HG02885 (cell line): ENCODE measurements around the gene UHRF2.
"Not testable (repeated sequence)": the region's sequence is repeated elsewhere in the genome, so short reads cannot be mapped to it uniquely, and the experiment has no call there.

Experiments
- ATAC-seq: cut with Tn5 transposase; IDR thresholded peaks from one replicate; pipeline ENCODE4 v1.9.1; 2021; ENCODE audit warnings: mild to moderate bottlenecking; ENCODE audit not compliant: unreplicated experiment, poor library complexity

The UHRF2 gene

DNA sequence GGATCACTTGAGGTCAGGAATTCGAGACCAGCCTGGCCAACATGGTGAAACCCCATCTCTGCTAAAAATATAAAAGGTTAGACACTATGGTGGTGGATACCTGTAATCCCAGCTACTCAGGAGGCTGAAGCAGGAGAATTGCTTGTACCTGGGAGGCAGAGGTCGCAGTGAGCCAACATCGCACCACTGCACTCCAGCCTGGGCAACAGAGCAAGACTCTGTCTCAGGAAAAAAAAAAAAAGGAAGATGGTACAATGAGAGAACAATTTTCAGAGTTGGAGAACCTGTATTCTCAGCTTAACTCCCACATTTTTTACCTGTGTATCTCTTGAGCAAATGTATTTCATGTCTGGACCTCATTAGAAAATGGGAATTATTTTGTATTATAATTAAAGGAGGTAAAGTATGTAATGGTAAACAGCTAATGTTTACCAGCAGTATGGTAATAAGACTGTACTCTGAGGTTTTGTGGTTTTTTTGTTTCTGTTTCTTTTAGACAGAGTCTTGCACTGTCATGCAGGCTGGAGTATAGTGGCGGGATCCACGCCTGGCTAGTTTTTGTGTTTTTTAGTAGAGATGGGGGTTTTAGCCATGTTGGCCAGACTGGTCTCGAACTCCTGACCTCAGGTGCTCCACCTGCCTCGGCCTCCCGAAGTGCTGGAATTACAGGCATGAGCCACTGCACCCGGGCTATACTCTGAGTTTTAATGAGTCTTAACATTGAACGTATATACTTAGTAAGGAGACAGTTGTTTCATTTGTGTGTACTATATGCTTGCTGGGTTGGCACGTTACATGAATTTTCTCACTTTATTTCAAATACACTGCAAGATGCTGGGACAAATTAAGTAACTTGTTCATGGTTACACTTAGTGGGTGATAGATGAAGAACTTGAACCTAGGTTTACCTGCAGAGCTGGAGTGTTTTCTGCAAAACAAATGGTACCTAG is 16.2 kb downstream of the UHRF2 start:
- peak; percentile 97 for ATAC-seq

DNA sequence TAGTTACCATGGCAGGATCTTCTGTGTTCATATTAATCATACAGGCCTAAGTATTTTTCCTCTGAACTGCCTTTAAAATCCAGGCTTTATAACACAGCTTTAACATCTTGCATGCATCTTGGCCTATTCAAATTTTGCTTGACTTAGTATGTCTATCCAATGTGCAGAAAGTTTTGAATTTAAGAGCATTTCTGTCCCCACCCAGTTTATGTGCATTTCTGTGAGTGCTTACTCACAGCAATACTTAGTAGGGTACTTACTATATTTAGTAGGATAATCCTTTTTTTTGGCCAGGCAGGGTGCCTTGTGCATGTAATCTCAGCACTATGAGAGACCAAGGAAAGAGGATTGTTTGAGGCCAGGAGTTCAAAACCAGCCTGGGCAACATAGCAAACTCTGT is 18.0 kb downstream of the UHRF2 start:
- ATAC-seq, result no peak

DNA sequence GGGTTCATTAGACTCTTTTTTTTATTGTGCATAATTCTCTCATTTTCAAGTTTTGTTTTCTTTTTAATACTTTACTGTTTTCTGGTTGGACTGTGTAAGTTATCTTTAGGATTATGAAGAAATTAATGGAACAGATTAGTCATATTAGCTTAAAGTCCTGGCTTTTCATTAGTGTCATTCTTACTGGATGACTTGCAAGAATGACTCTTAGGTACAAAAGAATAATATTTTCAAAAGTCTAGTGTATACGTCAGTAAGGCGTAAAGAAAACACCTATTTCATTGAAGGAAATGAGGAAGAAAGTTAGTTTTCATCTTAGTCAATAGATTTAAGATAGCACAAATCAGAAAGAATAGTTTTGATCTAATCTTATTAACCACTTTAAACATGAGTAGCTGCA is 20.4 kb downstream of the UHRF2 start:
- no peak for ATAC-seq

DNA sequence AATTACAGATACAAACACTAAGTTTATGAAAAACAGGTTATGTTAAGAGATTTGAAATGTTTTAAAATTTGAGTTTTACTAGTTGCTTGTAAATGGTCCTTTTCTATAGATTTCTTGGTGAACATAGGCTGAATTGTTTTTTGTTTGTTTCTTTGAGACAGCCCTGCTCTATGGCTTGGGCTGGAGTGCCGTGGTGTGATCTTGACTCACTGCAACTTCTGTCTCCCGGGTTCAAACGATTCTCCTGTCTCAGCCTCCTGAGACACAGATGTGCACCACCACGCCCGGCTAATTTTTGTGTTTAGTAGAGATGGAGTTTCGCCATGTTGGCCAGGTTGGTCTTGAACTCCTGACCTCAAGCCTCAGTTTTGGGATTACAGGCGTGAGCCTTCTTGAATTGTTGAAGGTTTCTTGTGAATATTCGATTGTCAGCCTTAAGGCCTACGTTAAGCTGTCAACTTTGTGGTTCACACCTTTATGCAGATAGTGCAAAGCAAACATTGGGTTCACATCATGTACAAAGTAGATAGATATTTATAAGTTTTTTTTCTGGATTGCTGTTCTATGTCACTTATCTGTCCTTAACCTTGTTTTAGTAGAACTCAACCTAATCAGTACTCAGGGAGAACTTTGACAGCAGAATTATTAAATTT is 26.2 kb downstream of the UHRF2 start:
- ATAC-seq, result no peak

DNA sequence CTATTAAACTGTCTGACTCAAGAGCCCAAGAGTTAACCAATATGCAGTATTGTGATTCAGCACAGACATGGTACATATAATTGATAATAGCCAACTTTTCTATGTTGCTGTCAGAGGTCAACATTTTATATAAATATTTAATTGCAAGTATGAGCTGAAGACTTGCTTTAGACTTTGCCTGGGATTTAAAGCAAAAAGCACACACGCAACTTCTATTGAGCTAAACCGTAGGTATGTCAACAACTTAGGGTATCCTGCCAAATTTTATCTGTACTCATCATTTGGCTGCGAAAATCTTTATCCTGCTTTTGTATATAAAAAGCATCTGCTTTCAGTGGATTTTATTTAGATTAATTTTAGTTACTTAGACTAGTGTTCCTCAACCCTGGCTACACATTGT is 27.4 kb downstream of the UHRF2 start:
- no peak for ATAC-seq

DNA sequence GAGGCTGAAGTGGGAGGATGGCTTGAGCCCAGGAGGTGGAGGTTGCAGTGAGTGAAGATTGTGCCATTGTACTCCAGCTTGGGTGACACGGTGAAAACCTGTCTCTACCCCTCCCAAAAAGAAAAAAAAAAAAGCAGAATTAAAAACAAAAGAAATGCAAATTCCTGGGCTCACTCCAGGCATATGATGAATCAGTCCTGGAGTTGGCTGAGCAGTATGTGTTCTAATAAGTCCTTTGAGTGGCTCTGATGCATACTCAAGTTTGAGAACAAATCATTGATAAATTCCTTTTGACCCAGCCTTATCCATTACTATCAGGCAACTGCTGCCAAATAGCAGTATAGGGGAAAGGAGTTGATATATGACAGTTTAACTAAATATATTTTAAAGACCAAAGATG is 28.3 kb downstream of the UHRF2 start:
- ATAC-seq, result no peak

DNA sequence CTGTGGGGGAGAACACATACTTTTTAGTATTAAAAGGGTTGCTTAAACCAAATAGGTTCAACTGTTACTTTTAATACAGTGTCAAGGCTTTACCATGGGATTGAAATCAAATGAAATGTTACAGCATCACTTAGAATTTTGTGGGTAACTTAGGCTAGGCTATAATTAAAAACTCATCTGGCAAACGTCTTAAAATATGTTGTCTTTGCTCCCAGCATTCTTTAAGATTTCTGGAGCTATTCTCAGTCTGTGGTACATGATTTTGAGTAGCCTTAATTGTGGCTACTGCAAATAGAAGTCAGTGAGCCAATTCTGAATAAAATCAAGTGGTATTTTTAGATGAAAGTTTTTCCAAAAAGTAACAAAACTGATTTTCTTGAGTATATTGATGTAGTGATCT is 30.7 kb downstream of the UHRF2 start:
- no peak for ATAC-seq

DNA sequence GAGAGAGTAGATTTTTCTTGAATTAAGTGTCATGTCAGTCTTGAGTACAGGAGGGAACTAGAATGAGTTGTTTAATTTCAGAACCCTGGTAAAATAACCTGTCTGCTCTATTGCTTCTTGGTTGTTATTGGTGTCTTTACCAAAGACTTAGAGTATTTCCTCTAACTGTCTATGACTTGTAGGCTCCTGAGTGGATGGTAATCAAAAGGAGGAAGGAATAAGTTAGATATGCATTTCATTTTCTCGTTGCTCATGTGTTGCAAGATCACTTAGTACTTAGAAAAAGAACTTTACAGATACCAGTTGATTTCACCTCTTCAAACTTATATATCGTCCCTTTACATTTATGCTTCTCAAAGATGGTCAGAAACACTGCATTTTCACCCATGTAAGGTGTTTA is 31.1 kb downstream of the UHRF2 start:
- ATAC-seq, result no peak

DNA sequence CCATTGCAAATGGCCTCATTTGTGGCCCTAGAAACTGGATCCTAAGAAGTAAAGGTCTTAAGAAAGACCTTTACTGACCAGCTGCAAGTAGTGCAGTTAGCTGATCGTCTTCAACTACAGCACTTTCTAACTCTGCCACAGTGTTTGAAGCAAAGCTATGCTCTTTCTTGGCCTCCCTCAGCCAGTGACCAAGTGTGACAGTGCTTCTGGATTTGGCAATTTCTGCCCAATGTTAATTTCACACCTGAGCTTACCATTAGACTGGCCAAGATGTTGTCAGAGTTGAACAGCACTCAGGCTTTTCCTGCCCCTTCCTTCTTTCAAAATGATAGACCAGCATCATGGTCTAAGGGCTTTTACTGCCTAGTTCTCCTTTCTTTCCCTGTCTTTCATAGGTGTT is 36.1 kb downstream of the UHRF2 start:
- no peak for ATAC-seq

DNA sequence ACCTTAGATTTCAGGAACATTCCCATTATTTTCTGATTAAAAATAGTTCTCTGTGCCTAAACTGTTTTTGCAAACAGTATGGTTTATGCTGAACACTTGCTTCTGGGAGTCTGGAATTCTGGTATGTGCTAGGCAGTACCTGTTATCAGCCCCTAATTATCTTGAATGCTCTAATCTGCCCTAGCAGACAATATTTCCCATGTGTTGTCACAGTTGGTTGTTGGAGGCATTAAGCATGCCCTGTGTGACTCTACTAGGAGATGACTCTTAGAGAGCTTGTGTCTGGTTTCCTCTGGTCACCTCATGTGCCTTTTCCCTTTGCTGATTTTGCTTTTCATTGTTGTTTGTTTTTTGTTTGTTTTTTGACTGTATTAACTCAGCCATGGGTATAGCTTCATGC is 36.6 kb downstream of the UHRF2 start:
- ATAC-seq, result no peak

DNA sequence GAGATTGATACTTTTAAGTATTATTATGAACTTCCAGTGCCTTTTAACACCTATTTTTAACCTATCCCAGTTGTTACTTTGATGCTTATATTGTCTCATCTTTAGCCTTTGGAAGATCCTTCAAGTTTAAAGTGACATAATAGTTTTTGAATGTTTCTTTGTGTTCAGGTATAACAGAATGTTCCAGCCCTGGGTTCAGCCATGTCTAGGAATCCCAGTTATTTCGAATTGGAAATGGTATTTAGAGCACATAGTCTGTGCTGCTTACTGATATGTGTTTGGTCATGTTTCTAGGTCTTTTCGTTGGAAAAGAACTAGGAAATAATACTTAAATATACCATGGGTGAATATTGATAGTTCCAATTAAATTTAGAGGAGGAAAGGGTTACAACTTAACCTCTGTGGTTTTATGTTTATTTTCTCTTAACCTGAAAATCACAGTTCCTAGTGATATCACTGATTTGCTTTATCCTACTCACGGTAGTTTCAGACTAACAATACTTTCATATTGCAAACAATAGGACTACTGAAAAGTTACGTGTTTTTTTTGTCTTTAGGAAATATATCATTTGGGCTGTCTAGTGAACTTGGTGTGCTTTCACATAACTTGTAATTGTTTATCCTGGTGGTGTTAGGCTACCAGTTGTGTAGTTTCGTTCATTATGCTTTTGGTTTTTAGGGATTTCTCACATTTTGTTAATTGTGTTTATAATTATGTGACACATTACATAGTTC is 37.8 kb downstream of the UHRF2 start:
- ATAC-seq, result no peak

DNA sequence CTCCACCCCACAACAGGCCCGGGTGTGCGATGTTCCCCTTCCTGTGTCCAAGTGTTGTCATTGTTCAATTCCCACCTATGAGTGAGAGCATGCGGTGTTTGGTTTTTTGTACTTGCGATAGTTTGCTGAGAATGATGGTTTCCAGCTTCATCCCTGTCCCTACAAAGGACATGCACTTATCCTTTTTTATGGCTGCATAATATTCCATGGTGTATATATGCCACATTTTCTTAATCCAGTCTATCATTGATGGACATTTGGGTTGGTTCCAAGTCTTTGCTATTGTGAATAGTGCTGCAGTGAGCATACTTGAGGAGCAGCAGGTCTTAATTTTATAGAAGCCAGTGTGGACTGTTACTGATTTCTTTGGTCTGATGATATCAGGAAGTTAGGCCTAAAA is 42.3 kb downstream of the UHRF2 start:
- ATAC-seq, result not testable (repeated sequence)

DNA sequence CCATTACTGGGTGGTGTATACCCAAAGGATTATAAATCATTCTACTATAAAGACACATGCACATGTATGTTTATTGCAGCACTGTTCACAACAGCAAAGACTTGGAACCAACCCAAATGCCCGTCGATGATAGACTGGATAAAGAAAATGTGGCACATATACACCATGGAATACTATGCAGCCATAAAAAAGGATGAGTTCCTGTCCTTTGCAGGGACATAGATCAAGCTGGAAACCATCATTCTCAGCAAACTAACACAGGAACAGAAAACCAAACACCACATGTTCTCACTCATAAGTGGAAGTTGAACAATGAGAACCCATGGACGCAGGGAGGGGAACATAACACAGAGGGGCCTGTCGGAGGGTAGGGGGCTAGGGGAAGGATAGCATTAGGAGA is 45.7 kb downstream of the UHRF2 start:
- not testable (repeated sequence) for ATAC-seq

DNA sequence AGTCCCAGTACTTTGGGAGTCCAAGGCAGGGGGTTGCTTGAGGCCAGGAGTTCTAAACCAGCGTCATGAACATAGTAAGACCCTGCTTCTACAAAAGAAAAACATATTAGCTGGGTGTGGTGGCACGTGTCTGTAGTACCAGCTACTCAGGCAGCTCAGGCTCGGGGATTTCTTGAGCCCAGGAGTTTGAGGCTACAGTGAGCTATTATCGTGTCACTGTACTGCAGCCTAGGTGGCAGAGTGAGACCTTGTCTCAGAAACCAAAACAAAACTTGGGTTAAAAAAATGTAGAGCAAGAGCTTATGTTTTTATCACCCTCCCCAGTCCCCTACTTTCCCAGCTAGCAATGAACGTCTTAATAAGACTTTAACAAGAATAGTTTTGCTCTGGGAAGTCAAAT is 46.7 kb downstream of the UHRF2 start:
- ATAC-seq, result no peak

DNA sequence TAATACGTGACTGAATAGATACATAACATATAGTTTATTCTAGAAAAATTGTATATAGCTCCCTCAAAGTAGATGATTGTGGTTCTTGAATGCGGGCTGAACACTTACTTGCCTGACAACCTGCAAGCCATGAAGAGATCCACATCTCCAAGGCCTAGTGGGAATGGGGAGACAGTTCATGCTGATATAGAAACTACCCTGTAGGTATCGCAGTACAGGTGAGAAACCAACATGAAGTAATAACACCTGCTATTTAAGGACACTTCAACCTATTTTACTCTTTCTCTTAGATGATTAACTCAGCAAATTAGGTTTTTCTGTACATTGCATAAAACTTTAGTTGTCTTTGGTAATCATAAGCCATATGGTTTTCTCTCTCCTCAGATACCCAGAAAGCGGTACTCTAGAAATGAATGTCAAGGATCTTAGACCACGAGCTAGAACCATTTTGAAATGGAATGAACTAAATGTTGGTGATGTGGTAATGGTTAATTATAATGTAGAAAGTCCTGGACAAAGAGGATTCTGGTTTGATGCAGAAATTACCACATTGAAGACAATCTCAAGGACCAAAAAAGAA is 47.3 kb downstream of the UHRF2 start:
- no peak for ATAC-seq

DNA sequence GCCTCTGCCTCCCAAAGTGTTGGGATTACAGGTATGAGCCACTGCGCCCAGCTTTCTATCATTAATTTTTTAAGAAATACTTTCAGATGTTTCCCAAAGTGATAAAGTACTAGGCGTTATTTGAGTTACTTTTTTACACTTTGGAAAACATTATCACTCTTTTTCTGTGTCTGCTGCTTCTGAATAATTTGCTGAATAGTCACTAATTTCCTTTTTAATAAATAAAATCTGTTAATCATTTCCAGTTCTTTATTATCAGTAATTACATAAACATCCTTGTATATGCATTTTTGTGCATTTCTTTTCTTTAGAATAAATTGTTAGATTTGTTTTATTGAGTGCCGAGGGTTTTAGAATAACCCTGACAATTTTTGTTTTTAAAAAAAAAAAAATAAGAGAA is 48.6 kb downstream of the UHRF2 start:
- no peak for ATAC-seq

DNA sequence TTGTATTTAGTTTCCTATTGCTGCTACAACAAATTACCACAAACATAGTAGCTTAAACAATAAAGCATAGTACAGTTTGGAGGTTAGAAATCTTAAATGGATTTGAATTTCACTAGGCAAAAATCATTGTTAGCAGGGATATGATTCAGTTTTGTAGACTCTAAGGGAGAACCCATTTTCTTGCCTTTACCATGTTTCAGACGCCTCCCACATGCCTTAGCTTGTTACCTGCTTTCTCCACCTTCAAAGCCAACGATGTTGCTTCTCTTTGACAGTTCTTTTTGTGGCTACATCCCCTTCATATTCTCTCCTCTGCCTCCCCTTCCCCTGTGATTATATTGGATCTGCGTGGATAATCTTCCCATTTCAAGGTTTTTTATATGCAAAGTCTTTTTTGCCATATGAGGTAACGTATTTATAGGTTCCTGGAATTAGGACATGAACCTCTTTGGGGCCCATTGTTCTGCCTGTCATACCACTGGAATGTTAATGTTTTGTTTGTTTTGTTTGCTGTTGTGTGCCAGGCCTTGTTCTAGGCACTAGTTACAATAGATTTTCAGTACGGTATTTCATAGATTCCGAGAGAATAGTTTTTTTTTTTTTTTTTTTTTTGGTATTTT is 54.1 kb downstream of the UHRF2 start:
- no peak for ATAC-seq

DNA sequence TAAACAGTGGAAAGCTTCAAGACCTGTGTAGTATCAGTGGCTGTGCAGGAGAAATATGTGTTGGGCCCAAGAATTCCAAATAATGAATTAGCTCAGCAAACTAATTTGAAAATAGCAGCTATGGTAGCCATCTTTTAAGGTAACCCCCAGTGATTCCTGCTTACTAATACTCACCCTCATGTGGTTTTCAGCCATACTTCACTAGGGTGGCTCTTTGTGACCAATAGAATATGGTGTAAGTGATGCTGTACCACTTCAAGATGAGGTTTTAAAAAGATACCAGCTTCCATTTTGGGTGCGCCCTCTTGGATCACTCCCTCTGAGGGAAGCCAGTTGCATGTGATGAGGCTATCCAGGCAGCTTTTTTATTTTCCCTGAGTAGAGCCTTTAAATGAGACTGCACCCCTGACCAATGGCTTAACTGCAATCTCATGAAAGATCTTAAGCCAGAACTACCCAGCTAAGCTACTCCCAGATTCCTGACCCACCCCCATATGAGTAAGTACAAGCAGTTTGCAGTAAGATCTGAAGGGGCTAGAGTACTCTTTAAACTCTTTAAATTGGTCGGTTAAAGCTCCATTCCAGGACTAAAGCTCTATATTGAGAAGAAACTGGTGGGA is 58.3 kb downstream of the UHRF2 start:
- ATAC-seq, result no peak

DNA sequence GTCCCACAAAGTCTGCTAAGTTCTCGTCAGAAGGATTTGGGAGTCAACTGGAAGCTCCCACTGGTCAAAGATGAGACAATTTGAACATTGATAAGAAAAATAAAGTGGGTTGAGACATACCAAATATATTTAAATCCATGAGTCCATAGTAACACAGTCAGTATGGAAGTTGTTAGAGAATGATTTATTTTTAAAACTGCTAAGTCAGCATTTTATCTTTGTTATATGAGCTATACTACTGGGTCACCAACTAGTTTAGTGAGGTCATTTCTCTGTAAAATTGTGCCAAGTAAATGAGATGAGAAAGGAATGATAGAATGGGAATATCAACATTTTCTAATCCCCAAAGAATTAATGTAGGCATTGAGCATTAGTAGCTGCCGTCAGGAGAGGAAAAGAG is 60.2 kb downstream of the UHRF2 start:
- no peak for ATAC-seq

DNA sequence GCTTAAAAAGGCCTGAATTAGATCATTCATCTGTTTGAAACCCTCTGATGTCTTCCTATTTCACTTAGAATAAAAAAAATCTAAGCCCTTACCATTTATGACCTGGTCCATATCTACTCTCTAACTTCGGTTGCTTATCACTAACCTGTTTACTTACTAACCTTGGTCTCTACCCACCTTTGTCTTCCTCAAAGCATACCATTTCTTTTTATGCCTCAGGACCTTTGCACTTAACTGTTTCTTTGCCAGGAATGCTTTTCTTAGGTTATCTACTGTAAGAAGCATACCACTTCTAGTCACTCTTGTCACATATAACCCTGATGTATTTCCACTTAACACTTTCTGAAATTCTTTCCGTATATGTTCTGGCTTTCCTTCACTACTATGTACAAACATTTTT is 67.0 kb downstream of the UHRF2 start:
- no peak for ATAC-seq
